GM23248 (cell line): ENCODE data around the gene HAGH. TPM values are rescaled to one million over a fixed set of nuclear protein-coding genes. Genes with fewer than 3 reads are reported as not detected.

Experiments used
- DNase-seq: peaks from one replicate; pipeline ENCODE4 v3.0.0-alpha.2; 2015
- H2AFZ ChIP-seq: fragments of 200-600 bp; sonication (generic); 2 replicates; pipeline ENCODE4 v1.6.1; 2016; ENCODE audit warnings: antibody characterized with exemption
- H3F3A ChIP-seq: fragments of 200-600 bp; sonication (generic); 2 replicates; pipeline ENCODE4 v1.6.1; 2016; ENCODE audit warnings: mild to moderate bottlenecking, antibody characterized with exemption, mixed run types; ENCODE audit not compliant: insufficient read depth
- H3K27ac ChIP-seq: fragments of 200-600 bp; sonication (generic); 2 replicates; pipeline ENCODE4 v1.5.1; 2016; ENCODE audit warnings: mild to moderate bottlenecking
- H3K27me3 ChIP-seq: fragments of 200-600 bp; sonication (generic); replicated peaks from 2 replicates; pipeline ENCODE4 v1.6.1; 2016; ENCODE audit warnings: mild to moderate bottlenecking; ENCODE audit not compliant: insufficient read depth
- H3K36me3 ChIP-seq: fragments of 200-600 bp; sonication (generic); 2 replicates; pipeline ENCODE4 v1.6.1; 2016; ENCODE audit warnings: low read depth, mild to moderate bottlenecking
- H3K4me1 ChIP-seq: fragments of 200-600 bp; sonication (generic); 2 replicates; pipeline ENCODE4 v1.6.1; 2016; ENCODE audit warnings: mild to moderate bottlenecking; ENCODE audit not compliant: insufficient read depth
- H3K4me2 ChIP-seq: fragments of 200-600 bp; sonication (generic); one replicate; pipeline ENCODE4 v1.6.1; 2016; ENCODE audit warnings: mild to moderate bottlenecking; ENCODE audit not compliant: unreplicated experiment
- H3K4me3 ChIP-seq: fragments of 200-600 bp; sonication (generic); 2 replicates; pipeline ENCODE4 v1.5.1; 2016; ENCODE audit warnings: mild to moderate bottlenecking
- H3K79me2 ChIP-seq: fragments of 200-600 bp; sonication (generic); 2 replicates; pipeline ENCODE4 v1.6.1; 2016; ENCODE audit warnings: mild to moderate bottlenecking; ENCODE audit not compliant: insufficient read depth
- H3K9ac ChIP-seq: fragments of 200-600 bp; sonication (generic); 2 replicates; pipeline ENCODE4 v1.6.1; 2016; ENCODE audit warnings: mild to moderate bottlenecking
- H3K9me2 ChIP-seq: fragments of 200-600 bp; sonication (generic); 2 replicates; pipeline ENCODE4 v1.6.1; 2016; ENCODE audit warnings: mixed run types, mild to moderate bottlenecking, moderate library complexity; ENCODE audit not compliant: insufficient read depth
- H3K9me3 ChIP-seq: fragments of 200-600 bp; sonication (generic); one replicate; pipeline ENCODE4 v1.6.1; 2017; ENCODE audit warnings: low read depth
- H4K20me1 ChIP-seq: fragments of 200-600 bp; sonication (generic); 2 replicates; pipeline ENCODE4 v1.6.0; 2016; ENCODE audit not compliant: insufficient read depth
- EZH2 ChIP-seq: fragments of 200-600 bp; sonication (generic); IDR thresholded peaks from 2 replicates; pipeline ENCODE4 v1.6.1; 2018; ENCODE audit warnings: antibody characterized with exemption, mild to moderate bottlenecking; ENCODE audit not compliant: insufficient read depth, poor library complexity, severe bottlenecking
- EZH2phosphoT487 ChIP-seq: fragments of 200-600 bp; sonication (generic); IDR thresholded peaks from 2 replicates; pipeline ENCODE4 v1.6.1; 2018; ENCODE audit warnings: antibody characterized with exemption, moderate library complexity, mild to moderate bottlenecking, low read depth; ENCODE audit not compliant: insufficient read depth
- WGBS, 2 experiments: methylation state at CpG; one replicate each; pipeline ENCODE4 v1.1.6; 2015 to 2017; ENCODE audit warnings: low lambda C conversion rate in 2 of 2, low coverage in 1 of 2; ENCODE audit errors: missing lambda C conversion rate in 2 of 2; 5-methylcytosine and 5-hydroxymethylcytosine counted together
- in situ Hi-C: fragments of 300-500 bp; cut with MboI; formaldehyde crosslinking; loops from 2 replicates; pipeline ENCODE4 v1.15.0; 2020
- polyA plus RNA-seq: library from polyadenylated mRNA; unstranded; fragments of >200 nt; fragmentation: Nextera tagmentation; extraction: Ambion mirVana; gene quantifications from 2 replicates; pipeline ENCODE4 v1.2.1, GENCODE V29; 2016
- total RNA-seq: library from RNA; depleted of rRNA; stranded (reverse); fragments of >200 nt; shearing (Covaris generic); gene quantifications from 2 replicates; pipeline ENCODE4 v1.2.3, GENCODE V29; 2014

HAGH gene
- total and polyA plus RNA-seq, 2 experiments from 2014 or later: 48.9 to 76.5 TPM

- H3K4me1 ChIP-seq: peaks cover 10% of the 10 kb centered on the region
- no peaks in the 10 kb centered on the region for H4K20me1 ChIP-seq
- H2AFZ ChIP-seq: no peak overlapping the region
- peak overlapping the region; percentile 11 for H3K27ac ChIP-seq
- H3K4me2 ChIP-seq: no peak overlapping the region
- no peaks in the 10 kb centered on the region for H3K36me3 ChIP-seq
- no peaks in the 10 kb centered on the region for H3K9me3 ChIP-seq
- peaks cover 11% of the 10 kb centered on the region for H3F3A ChIP-seq
- no peaks in the 10 kb centered on the region for H3K79me2 ChIP-seq
- in situ Hi-C loops: no loop called here
- DNase-seq: peak; percentile 90
- H3K9ac ChIP-seq: no peak overlapping the region
- H3K27me3 ChIP-seq: peaks cover 14% of the 10 kb centered on the region; the same call in 1 of the 2 replicates
- H3K9me2 ChIP-seq: no peaks in the 10 kb centered on the region
- no peak overlapping the region for H3K4me3 ChIP-seq
- no peak for TF ChIP-seq EZH2
- 31 to 32% methylated on average over 9 of the region's 9 CpGs for WGBS, 2 experiments
Observed at GRCh38 chr16:1870365-1871082, 43.9 kb upstream of the HAGH start.

- Histone ChIP-seq H3F3A (peaks cover 11% of the 10 kb centered on the region), H4K20me1 (no peaks in the 10 kb centered on the region), H3K27me3 (0 out of 2 replicates have a peak, but pooled peaks cover 5% of the 10 kb centered on the region), H3K4me2 (no peak overlapping the region), H3K9me2 (no peaks in the 10 kb centered on the region), H2AFZ (no peak overlapping the region), H3K36me3 (no peaks in the 10 kb centered on the region), H3K9me3 (no peaks in the 10 kb centered on the region), H3K79me2 (no peaks in the 10 kb centered on the region), H3K9ac (no peak overlapping the region), H3K27ac (no peak overlapping the region), H3K4me1 (peaks cover 10% of the 10 kb centered on the region), H3K4me3 (no peak overlapping the region)
- in situ Hi-C loops: no loop called here
- no peak for DNase-seq
- TF ChIP-seq EZH2 (no peak), EZH2phosphoT487 (no peak)
- WGBS, 2 experiments: 72 to 76% methylated on average over 6 of the region's 6 CpGs
Observed at GRCh38 chr16:1865902-1866690, 39.5 kb upstream of the HAGH start.

- Histone ChIP-seq H3K36me3 (no peaks in the 10 kb centered on the region), H3K4me3 (no peak overlapping the region), H3K9me2 (no peaks in the 10 kb centered on the region), H4K20me1 (no peaks in the 10 kb centered on the region), H3K4me2 (no peak overlapping the region), H3K27ac (no peak overlapping the region), H3K79me2 (no peaks in the 10 kb centered on the region), H3F3A (no peaks in the 10 kb centered on the region), H3K27me3 (peaks cover 21% of the 10 kb centered on the region), H3K4me1 (no peaks in the 10 kb centered on the region), H3K9me3 (no peaks in the 10 kb centered on the region), H3K9ac (no peak overlapping the region), H2AFZ (no peak overlapping the region)
- WGBS, 2 experiments: 24 to 25% methylated on average over 4 of the region's 4 CpGs
- in situ Hi-C loops: no loop called here
- no peak for TF ChIP-seq EZH2
- no peak for TF ChIP-seq EZH2phosphoT487
- peak; percentile 46 for DNase-seq
Observed at GRCh38 chr16:1863681-1864460, 37.2 kb upstream of the HAGH start.

GRCh38 chr16:1862394-1862793 lies 35.8 kb upstream of the HAGH start:
- no peak overlapping the region for H3K4me3 ChIP-seq
- no peak for DNase-seq
- H3K4me2 ChIP-seq: no peak overlapping the region
- no peak for TF ChIP-seq EZH2phosphoT487
- TF ChIP-seq EZH2: no peak
- WGBS, 2 experiments: 61 to 62% methylated on average over 9 of the region's 9 CpGs
- in situ Hi-C loops: no loop called here
- peaks cover 32% of the 10 kb centered on the region for H3K27me3 ChIP-seq
- H3K9me3 ChIP-seq: no peaks in the 10 kb centered on the region
- H3K27ac ChIP-seq: no peak overlapping the region
- H3F3A ChIP-seq: no peaks in the 10 kb centered on the region
- no peak overlapping the region for H2AFZ ChIP-seq
- H3K9me2 ChIP-seq: no peaks in the 10 kb centered on the region
- H3K4me1 ChIP-seq: no peaks in the 10 kb centered on the region
- no peak overlapping the region for H3K9ac ChIP-seq
- H3K36me3 ChIP-seq: no peaks in the 10 kb centered on the region
- H4K20me1 ChIP-seq: no peaks in the 10 kb centered on the region
- no peaks in the 10 kb centered on the region for H3K79me2 ChIP-seq
